DND-41 (cell line): ENCODE measurements around the gene PSMG1.

Experiments
- ATAC-seq: fragments of 200-7000 bp; cut with Tn5 transposase; 3 replicates; pipeline ENCODE4 v1.9.1; 2021; ENCODE audit warnings: low read depth; ENCODE audit not compliant: insufficient read depth
- DNase-seq: peaks from one replicate; pipeline ENCODE4 v3.0.0-alpha.2; 2020
- H2AFZ ChIP-seq: 2 replicates; pipeline ENCODE4 v1.6.0; 2012; ENCODE audit warnings: low read depth, low read length
- H3K27ac ChIP-seq: 2 replicates; pipeline ENCODE4 v1.5.1; 2012; ENCODE audit warnings: low read length, inconsistent platforms
- H3K27me3 ChIP-seq: fragments of 200-600 bp; sonication (generic); 2 replicates; pipeline ENCODE4 v1.6.0; 2012; ENCODE audit warnings: low read length, mild to moderate bottlenecking, inconsistent platforms; ENCODE audit not compliant: insufficient read depth, poor library complexity
- H3K36me3 ChIP-seq: 2 replicates; pipeline ENCODE4 v1.5.1; 2012; ENCODE audit warnings: low read length, inconsistent platforms; ENCODE audit not compliant: insufficient read depth
- H3K4me1 ChIP-seq: 2 replicates; pipeline ENCODE4 v1.5.1; 2012; ENCODE audit warnings: mild to moderate bottlenecking, low read length; ENCODE audit not compliant: insufficient read depth
- H3K4me2 ChIP-seq: 2 replicates; pipeline ENCODE4 v1.6.0; 2012; ENCODE audit warnings: mild to moderate bottlenecking, moderate library complexity, low read length, inconsistent platforms; ENCODE audit not compliant: insufficient read depth
- H3K4me3 ChIP-seq, 2 experiments: fragments of 200-600 bp in 1 of 2; shearing (Covaris generic) in 1 of 2; 2 replicates each; pipeline ENCODE4 v1.5.1; 2012 to 2016; ENCODE audit warnings: inconsistent platforms in 2 of 2, low read length in 2 of 2, mild to moderate bottlenecking in 2 of 2, low read depth in 1 of 2, moderate library complexity in 1 of 2
- H3K79me2 ChIP-seq: 2 replicates; pipeline ENCODE4 v1.6.0; 2012; ENCODE audit warnings: low read length, inconsistent platforms; ENCODE audit not compliant: insufficient read depth
- H3K9ac ChIP-seq: 2 replicates; pipeline ENCODE4 v1.6.0; 2012; ENCODE audit warnings: low read depth, mild to moderate bottlenecking, inconsistent platforms, low read length, moderate library complexity
- H3K9me3 ChIP-seq: 2 replicates; pipeline ENCODE4 v1.5.1; 2012; ENCODE audit warnings: low read length, moderate library complexity, mild to moderate bottlenecking, inconsistent platforms; ENCODE audit not compliant: insufficient read depth, severe bottlenecking
- H4K20me1 ChIP-seq: 2 replicates; pipeline ENCODE4 v1.6.0; 2012; ENCODE audit warnings: low read length; ENCODE audit not compliant: insufficient read depth
- EZH2 ChIP-seq: IDR thresholded peaks from 3 replicates; pipeline ENCODE4 v1.6.1; 2012; ENCODE audit warnings: borderline replicate concordance, low read depth, mild to moderate bottlenecking, moderate library complexity, low read length, inconsistent platforms; ENCODE audit not compliant: severe bottlenecking
- TF ChIP-seq, protein P1 (sequence below): IDR thresholded peaks from 2 replicates; pipeline ENCODE4 v1.5.1; 2012; ENCODE audit warnings: borderline replicate concordance, low read length, moderate library complexity, mild to moderate bottlenecking; ENCODE audit not compliant: poor library complexity, severe bottlenecking; ENCODE audit errors: extremely low read depth

The PSMG1 gene

DNA sequence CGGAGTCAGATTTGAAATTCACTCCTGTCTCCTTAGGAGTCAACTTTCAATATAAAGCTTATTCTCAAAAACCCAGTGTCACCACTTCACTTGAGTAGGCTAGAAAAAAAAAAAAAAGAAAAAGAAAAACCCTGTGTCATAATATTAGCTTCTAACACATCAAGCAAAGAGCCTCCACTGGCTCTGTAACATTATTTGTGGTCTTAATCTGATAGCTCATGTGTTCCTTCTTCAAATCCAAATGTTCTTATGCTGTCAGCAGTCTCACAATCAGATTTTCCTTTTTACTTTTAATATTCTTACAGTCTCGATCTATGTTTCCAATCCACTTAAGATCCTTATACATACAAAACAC, 26.1 kb upstream of the PSMG1 start:
- Histone ChIP-seq H3K4me3 (no peak overlapping the region), H4K20me1 (no peaks in the 10 kb centered on the region), H2AFZ (no peak overlapping the region), H3K36me3 (peaks cover 89% of the 10 kb centered on the region), H3K79me2 (no peaks in the 10 kb centered on the region), H3K27ac (no peak overlapping the region), H3K9me3 (no peaks in the 10 kb centered on the region), H3K9ac (no peak overlapping the region), H3K4me2 (no peak overlapping the region), H3K4me1 (no peaks in the 10 kb centered on the region), H3K27me3 (no peaks in the 10 kb centered on the region)
- DNase-seq (no peak), ATAC-seq (no peak)
- no peak for TF ChIP-seq EZH2
- TF ChIP-seq, protein P1, sequence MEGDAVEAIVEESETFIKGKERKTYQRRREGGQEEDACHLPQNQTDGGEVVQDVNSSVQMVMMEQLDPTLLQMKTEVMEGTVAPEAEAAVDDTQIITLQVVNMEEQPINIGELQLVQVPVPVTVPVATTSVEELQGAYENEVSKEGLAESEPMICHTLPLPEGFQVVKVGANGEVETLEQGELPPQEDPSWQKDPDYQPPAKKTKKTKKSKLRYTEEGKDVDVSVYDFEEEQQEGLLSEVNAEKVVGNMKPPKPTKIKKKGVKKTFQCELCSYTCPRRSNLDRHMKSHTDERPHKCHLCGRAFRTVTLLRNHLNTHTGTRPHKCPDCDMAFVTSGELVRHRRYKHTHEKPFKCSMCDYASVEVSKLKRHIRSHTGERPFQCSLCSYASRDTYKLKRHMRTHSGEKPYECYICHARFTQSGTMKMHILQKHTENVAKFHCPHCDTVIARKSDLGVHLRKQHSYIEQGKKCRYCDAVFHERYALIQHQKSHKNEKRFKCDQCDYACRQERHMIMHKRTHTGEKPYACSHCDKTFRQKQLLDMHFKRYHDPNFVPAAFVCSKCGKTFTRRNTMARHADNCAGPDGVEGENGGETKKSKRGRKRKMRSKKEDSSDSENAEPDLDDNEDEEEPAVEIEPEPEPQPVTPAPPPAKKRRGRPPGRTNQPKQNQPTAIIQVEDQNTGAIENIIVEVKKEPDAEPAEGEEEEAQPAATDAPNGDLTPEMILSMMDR: no peak

DNA sequence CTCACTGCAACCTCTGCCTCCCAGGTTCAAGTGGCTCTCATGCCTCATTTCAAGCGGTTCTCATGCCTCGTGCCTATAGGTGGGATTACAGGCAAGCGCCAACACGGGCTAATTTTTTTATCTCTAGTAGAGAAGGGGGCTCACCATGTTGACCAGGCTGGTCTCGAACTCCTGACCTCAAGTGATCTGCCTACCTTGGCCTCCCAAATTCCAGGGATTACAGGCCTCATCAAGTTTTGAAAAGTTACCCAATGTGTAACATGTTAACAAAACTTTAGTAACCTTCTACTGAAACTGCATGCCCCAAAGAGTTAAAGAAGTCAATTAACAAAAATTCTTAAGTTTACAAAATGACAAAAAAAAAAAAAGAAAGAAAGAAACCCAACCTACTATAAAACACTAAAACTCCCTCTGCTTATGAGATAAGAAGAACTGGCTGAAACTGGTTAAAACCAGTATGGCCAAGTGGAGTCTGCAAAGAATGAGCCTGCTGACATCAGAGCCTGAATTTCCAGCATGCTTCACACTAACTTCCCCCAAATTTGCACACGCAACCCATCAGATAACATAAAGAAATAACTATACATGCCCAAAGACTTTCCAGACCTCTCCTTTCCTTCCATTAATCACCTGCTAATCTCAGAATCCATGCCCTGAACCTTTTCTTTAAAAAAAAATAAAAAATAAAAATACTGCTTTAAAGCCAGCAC, 25.5 kb upstream of the PSMG1 start:
- H2AFZ ChIP-seq: no peak overlapping the region
- no peak for TF ChIP-seq EZH2
- TF ChIP-seq, protein P1: no peak
- H3K79me2 ChIP-seq: no peaks in the 10 kb centered on the region
- H3K4me3 ChIP-seq: no peak overlapping the region
- H3K36me3 ChIP-seq: peaks cover 86% of the 10 kb centered on the region
- H3K9ac ChIP-seq: no peak overlapping the region
- no peaks in the 10 kb centered on the region for H3K4me1 ChIP-seq
- H4K20me1 ChIP-seq: no peaks in the 10 kb centered on the region
- ATAC-seq (no peak), DNase-seq (no peak)
- no peak overlapping the region for H3K4me2 ChIP-seq
- H3K9me3 ChIP-seq: no peaks in the 10 kb centered on the region
- H3K27me3 ChIP-seq: no peaks in the 10 kb centered on the region
- H3K27ac ChIP-seq: no peak overlapping the region

GRCh38 chr21:39204134-39204533, 20.9 kb upstream of the PSMG1 start:
- no peak overlapping the region for H2AFZ ChIP-seq
- H4K20me1 ChIP-seq: no peaks in the 10 kb centered on the region
- no peaks in the 10 kb centered on the region for H3K27me3 ChIP-seq
- H3K9me3 ChIP-seq: no peaks in the 10 kb centered on the region
- no peak overlapping the region for H3K4me3 ChIP-seq
- no peak for DNase-seq
- H3K36me3 ChIP-seq: peaks cover 91% of the 10 kb centered on the region
- H3K9ac ChIP-seq: no peak overlapping the region
- TF ChIP-seq, protein P1: no peak
- no peak for TF ChIP-seq EZH2
- no peaks in the 10 kb centered on the region for H3K4me1 ChIP-seq
- no peak overlapping the region for H3K4me2 ChIP-seq
- ATAC-seq: peak; percentile 42; the same call in 1 of the 3 replicates
- H3K79me2 ChIP-seq: no peaks in the 10 kb centered on the region
- H3K27ac ChIP-seq: no peak overlapping the region
